Urinary bladder (tissue), 4 donors: Measurements from ENCODE around the gene WNT7B. TPM values are rescaled to one million over a fixed set of nuclear protein-coding genes. Genes with fewer than 3 reads are reported as not detected.

Experiments
- DNase-seq: peaks from one replicate; pipeline ENCODE4 v3.0.0-alpha.2; 2015; ENCODE audit errors: extremely low spot score
- H3K27ac ChIP-seq: one replicate; pipeline ENCODE4 v1.5.1; 2013; ENCODE audit warnings: low read depth, mild to moderate bottlenecking, moderate library complexity
- H3K36me3 ChIP-seq: one replicate; pipeline ENCODE4 v1.6.1; 2013; ENCODE audit warnings: mild to moderate bottlenecking, moderate library complexity; ENCODE audit not compliant: insufficient read depth
- H3K4me1 ChIP-seq: one replicate; pipeline ENCODE4 v1.6.1; 2013; ENCODE audit warnings: mild to moderate bottlenecking, moderate library complexity; ENCODE audit not compliant: insufficient read depth
- H3K4me3 ChIP-seq: one replicate; pipeline ENCODE4 v1.5.1; 2013; ENCODE audit warnings: low read depth, low read length
- WGBS: extraction: QIAGEN DNeasy Blood & Tissue Kit; methylation state at CpG from one replicate; pipeline ENCODE4 v1.1.7; 2013; 5-methylcytosine and 5-hydroxymethylcytosine counted together
- polyA plus RNA-seq: library from polyadenylated mRNA; stranded (reverse); fragments of 200-250 nt; gene quantifications from one replicate; pipeline ENCODE4 v1.2.3, GENCODE V29; 2013
- total RNA-seq: library from RNA; depleted of rRNA; stranded (reverse); fragments of >200 nt; gene quantifications from one replicate; pipeline ENCODE4 v1.2.3, GENCODE V29; 2014
- donor health status: healthy with polysubstance abuse.
- donor health status: healthy.

WNT7B gene
- total and polyA plus RNA-seq, 2 donors = 3.1 to 4.1 TPM

GRCh38 chr22:45911601-45912271 lies 65.2 kb downstream of the WNT7B start:
- 68% methylated on average over 27 of the region's 27 CpGs for WGBS
- H3K36me3 ChIP-seq = no peaks in the 10 kb centered on the region
- no peak for DNase-seq
- no peak overlapping the region for H3K4me3 ChIP-seq
- H3K27ac ChIP-seq = no peak overlapping the region
- H3K4me1 ChIP-seq = no peaks in the 10 kb centered on the region

DNA sequence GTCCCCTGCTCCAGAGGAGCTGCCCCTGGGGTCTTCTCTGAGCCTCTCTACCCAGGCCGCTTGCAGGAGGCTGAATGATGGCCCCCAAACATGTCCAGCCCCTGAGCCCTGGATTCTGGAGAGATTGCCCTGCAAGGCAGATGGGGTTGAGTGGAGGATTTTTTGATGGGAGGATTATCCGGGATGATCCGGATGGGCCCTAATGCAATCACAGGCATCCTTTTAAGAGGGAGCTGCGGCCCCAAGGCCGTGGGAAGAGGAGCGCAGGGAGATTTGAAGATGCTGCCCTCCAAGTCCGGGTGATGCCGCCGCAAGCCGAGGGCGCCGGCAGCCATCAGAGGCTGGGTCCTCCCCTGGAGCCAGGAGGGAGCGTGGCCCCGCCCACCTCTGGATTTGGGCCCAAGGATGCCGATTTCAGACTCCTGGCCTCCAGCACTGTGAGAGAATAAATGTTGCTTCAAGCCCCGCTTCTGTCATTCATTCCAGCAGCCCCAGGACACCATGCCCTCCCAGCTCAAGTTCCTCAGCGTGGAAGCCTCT lies 66.0 kb downstream of the WNT7B start:
- 71% methylated on average over 17 of the region's 17 CpGs for WGBS
- H3K27ac ChIP-seq = no peak overlapping the region
- no peak for DNase-seq
- no peak overlapping the region for H3K4me3 ChIP-seq
- no peaks in the 10 kb centered on the region for H3K36me3 ChIP-seq
- H3K4me1 ChIP-seq = no peaks in the 10 kb centered on the region

DNA sequence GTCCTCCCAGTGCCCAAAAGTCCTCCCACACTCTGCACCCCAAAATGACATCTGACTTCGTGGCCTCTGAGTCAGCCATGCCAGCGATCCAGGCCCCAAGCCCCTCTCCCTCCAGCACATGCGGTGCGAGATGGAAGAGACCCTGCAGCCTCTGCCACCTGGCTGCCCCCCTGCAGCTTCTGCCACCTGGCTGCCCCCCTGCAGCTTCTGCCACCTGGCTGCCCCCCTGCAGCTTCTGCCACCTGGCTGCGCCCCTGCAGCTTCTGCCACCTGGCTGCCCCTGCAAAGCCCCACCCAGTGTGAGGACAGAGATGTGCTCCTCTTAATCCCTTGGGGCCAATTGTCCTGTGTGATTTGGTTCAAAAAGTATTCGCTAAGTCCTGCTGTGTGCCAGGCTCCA lies 68.0 kb downstream of the WNT7B start:
- Histone ChIP-seq H3K4me3 (no peak overlapping the region), H3K27ac (no peak overlapping the region), H3K36me3 (no peaks in the 10 kb centered on the region), H3K4me1 (no peaks in the 10 kb centered on the region)
- no peak for DNase-seq
- WGBS = 91% methylated on average over 6 of the region's 6 CpGs

DNA sequence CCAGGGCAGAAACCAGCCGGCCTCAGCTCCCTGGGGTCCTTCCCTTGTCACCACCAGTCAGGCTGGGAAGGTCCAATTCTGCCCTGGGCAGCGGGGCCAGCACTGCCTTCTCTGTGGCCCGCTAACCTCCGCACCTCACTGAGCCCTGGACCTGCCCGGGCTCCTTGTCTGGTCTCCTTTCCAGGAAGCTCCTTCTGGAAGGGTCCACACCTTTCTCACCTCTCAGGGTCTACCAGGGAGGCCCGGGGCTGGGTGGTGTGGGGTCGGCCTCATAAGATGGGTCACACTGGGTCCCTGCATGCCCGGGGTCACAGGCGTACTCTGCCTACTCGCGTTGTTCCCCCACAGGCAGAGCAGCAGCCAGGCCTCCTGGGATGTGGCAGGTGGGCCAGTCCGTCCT lies 69.0 kb downstream of the WNT7B start:
- DNase-seq = no peak
- Histone ChIP-seq H3K4me1 (no peaks in the 10 kb centered on the region), H3K4me3 (no peak overlapping the region), H3K36me3 (no peaks in the 10 kb centered on the region), H3K27ac (no peak overlapping the region)
- 81% methylated on average over 12 of the region's 12 CpGs for WGBS

- Histone ChIP-seq H3K36me3 (no peaks in the 10 kb centered on the region), H3K4me1 (no peaks in the 10 kb centered on the region), H3K27ac (no peak overlapping the region), H3K4me3 (no peak overlapping the region)
- no peak for DNase-seq
- 94% methylated on average over 15 of the region's 15 CpGs for WGBS
Observed at GRCh38 chr22:45907378-45907777, 69.6 kb downstream of the WNT7B start.

DNA sequence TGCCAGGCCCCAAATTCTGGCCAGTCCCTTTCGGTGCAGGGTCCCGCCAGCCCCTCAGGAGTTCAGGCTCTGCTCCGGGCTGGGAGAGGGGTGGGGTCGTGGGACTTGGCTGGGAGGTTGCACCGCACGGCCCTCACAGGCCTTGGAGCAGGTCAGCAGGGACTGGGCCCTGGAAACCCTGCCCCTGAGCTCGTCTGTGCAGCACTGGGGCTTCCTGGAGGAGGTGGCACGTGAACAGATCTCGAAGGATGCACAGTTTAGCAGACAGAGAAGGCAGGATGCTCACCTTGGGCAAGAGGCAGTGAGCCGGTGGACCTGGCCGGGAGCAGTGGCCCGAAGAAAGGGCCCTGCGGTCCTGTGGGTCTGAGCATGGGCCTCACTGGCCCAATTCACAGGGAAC lies 70.0 kb downstream of the WNT7B start:
- DNase-seq = no peak
- no peaks in the 10 kb centered on the region for H3K36me3 ChIP-seq
- 90% methylated on average over 13 of the region's 13 CpGs for WGBS
- H3K27ac ChIP-seq = no peak overlapping the region
- no peak overlapping the region for H3K4me3 ChIP-seq
- no peaks in the 10 kb centered on the region for H3K4me1 ChIP-seq

DNA sequence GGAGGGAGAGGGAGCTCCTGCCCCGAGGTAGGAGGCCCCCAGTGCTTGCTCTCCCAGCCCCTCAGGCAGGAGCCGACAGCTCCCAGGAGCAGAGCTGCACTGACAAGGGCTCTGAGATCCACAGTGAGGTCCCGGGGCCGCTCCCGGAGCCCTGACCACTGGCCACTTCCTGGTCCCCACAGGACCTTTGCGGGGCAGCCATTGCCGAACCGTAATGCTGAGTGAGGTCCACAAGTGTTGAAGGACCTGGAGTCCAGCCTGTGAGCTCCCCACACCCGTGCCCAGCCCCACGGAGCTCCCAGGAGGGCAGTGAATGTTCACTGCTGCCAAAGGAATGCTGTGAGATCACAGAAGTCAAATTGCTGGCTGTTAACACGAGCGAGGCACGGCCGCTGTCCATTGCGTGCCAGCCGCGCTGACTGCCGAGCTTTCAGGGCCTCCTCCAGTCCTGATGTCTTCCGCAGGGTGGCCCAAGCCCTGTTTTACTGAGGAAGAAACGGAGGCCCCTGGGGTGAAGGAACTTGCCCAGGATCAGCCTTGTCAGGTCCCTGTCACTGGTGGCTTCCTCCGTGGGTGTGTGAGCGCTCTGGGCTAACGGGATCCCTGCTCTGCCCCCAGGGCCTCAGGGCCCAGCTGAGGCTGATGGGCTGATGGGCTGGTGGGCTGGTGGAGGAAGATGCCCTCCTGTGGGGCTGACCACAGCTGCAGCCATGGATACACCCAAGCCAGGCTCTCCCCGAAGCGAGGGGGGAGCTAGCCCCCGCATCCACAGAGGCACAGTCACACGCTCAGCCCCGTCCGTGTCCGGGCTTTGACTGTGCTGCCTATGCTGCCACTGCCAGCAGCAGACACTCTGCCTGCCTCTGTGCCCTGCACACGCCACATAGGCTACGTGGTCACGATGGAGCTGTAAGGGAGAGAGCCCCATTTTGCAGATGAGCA lies 70.8 kb downstream of the WNT7B start:
- no peaks in the 10 kb centered on the region for H3K4me1 ChIP-seq
- 50% methylated on average over 33 of the region's 33 CpGs for WGBS
- H3K36me3 ChIP-seq = no peaks in the 10 kb centered on the region
- no peak overlapping the region for H3K4me3 ChIP-seq
- DNase-seq = no peak
- H3K27ac ChIP-seq = no peak overlapping the region

DNA sequence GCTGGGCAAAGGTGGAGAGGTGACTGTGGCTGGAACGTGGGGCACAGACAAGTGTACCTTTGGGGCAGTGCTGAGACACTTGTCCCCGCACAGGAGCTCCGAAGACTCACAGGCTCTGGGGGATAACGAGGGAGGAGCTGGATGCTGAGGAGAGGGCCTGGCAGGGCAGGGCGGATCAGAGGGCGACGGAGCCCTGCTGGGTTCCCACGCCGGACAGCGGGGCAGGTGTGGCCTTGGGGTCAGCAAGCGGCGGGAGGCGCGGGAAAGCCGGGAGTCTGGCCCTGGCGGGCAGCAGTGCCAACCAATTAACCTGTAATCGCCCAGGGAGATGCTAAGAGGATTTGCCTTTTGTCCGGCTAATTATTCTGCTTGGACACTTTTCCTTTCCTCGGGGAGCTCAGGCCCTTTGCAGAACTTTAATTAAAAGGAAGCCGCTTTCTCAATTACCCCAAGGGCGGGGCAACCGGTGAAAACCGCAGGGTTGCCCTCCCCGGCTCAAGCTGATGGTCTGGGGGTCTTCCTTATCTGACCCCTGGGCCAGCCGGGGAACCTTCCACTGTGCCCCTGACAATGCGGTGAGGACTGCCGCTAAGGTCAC lies 71.5 kb downstream of the WNT7B start:
- H3K36me3 ChIP-seq = no peaks in the 10 kb centered on the region
- WGBS = 86% methylated on average over 27 of the region's 27 CpGs
- DNase-seq = no peak
- H3K4me1 ChIP-seq = no peaks in the 10 kb centered on the region
- no peak overlapping the region for H3K27ac ChIP-seq
- no peak overlapping the region for H3K4me3 ChIP-seq

DNA sequence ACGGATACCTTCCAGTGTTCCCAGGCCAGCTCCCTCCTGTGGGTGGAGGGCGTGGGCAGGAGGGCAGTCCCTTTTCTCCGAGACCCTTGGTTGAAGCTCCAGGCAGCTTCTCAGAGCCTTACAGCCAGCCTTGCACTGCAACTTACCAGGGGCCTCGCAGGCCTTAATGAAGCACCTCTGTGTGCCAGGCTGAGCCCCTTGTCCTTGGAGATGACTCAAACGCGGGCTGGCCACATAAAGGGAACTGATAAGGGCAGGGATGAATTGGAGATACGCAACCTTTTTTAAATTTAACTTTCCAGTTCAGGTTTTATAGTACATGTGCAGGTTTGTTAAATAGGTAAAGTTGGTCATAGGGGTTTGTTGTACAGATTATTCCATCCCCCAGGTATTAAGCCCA lies 72.7 kb downstream of the WNT7B start:
- H3K4me1 ChIP-seq = no peaks in the 10 kb centered on the region
- H3K4me3 ChIP-seq = no peak overlapping the region
- no peak for DNase-seq
- no peak overlapping the region for H3K27ac ChIP-seq
- no peaks in the 10 kb centered on the region for H3K36me3 ChIP-seq
- 89% methylated on average over 7 of the region's 7 CpGs for WGBS

GRCh38 chr22:45903355-45904135 lies 73.4 kb downstream of the WNT7B start:
- Histone ChIP-seq H3K4me3 (no peak overlapping the region), H3K36me3 (no peaks in the 10 kb centered on the region), H3K27ac (no peak overlapping the region), H3K4me1 (no peaks in the 10 kb centered on the region)
- DNase-seq = no peak
- 15% methylated on average over 28 of the region's 28 CpGs for WGBS

DNA sequence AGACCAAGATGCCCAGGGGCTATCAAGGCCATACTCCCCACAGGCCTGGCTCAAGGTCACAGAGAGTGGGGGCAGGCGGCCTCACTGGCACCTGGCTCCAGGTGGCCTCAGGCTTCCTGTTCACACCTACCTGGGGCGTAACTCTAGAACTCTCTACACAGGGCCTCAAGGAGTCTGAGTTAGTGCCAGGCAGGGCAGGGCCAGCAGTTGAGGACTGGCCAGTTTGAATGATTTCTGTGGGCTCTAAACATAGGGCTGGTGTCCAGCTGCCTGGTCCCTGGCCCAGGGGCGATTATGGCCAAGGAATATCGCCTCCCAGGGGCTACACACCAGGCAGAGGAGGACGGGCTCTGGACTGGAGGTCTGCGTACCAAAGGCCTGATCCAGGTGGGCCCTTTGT lies 79.2 kb downstream of the WNT7B start:
- Histone ChIP-seq H3K4me3 (no peak overlapping the region), H3K4me1 (no peaks in the 10 kb centered on the region), H3K27ac (no peak overlapping the region), H3K36me3 (no peaks in the 10 kb centered on the region)
- 93% methylated on average over 6 of the region's 6 CpGs for WGBS
- DNase-seq = no peak

- 42% methylated on average over 5 of the region's 5 CpGs for WGBS
- Histone ChIP-seq H3K4me3 (no peak overlapping the region), H3K27ac (no peak overlapping the region), H3K36me3 (no peaks in the 10 kb centered on the region), H3K4me1 (no peaks in the 10 kb centered on the region)
- no peak for DNase-seq
Observed at GRCh38 chr22:45896964-45897538, 79.9 kb downstream of the WNT7B start.
